Vagina (tissue), 2 donors: Measurements from ENCODE around the gene MDP1. TPM values are rescaled to one million over a fixed set of nuclear protein-coding genes. Genes with fewer than 3 reads are reported as not detected.

Experiments
- DNase-seq, 2 donors: peaks; one replicate each; pipeline ENCODE4 v3.0.0-alpha.2; 2017; ENCODE audit errors: extremely low spot score in 2 of 2
- H3K27ac ChIP-seq: fragments of 200-600 bp; sonication (generic); one replicate; pipeline ENCODE4 v1.5.1; 2019
- H3K27me3 ChIP-seq: fragments of 200-600 bp; sonication (generic); one replicate; pipeline ENCODE4 v1.5.1; 2019
- H3K36me3 ChIP-seq, 2 donors: fragments of 200-600 bp; sonication (generic); one replicate each; pipeline ENCODE4 v1.5.1; 2017 to 2019
- H3K4me1 ChIP-seq: fragments of 200-600 bp; sonication (generic); one replicate; pipeline ENCODE4 v1.5.1; 2019
- H3K4me3 ChIP-seq, 2 donors: fragments of 200-600 bp; sonication (generic); 1 replicate in 1 of 2; 2 replicates in 1 of 2; pipeline ENCODE4 v1.5.1; 2016 to 2019
- H3K9me3 ChIP-seq: fragments of 200-600 bp; sonication (generic); one replicate; pipeline ENCODE4 v1.5.1; 2019
- CTCF ChIP-seq, 3 experiments: fragments of 450-650 bp in 2 of 3; fragments of 200-600 bp in 1 of 3; sonication (generic) in 1 of 3; IDR thresholded peaks; one replicate each; pipeline ENCODE4 v1.5.1; 2017 to 2019; ENCODE audit warnings: antibody characterized with exemption in 3 of 3, mild to moderate bottlenecking in 2 of 3, moderate library complexity in 2 of 3
- POLR2A ChIP-seq, 2 donors: fragments of 450-650 bp; IDR thresholded peaks; one replicate each; pipeline ENCODE4 v1.6.1; 2017; ENCODE audit warnings: antibody characterized with exemption in 2 of 2, mild to moderate bottlenecking in 2 of 2, moderate library complexity in 2 of 2
- POLR2AphosphoS5 ChIP-seq, 2 donors: sonication (generic); formaldehyde crosslinking; IDR thresholded peaks; one replicate each; pipeline ENCODE4 v1.9.0; 2017; ENCODE audit warnings: antibody characterized with exemption in 2 of 2, mild to moderate bottlenecking in 2 of 2, low read depth in 1 of 2; ENCODE audit not compliant: insufficient read depth in 1 of 2
- intact Hi-C: fragments of 100-400 bp; cut with DNase I; formaldehyde crosslinking; loops from one replicate; pipeline ENCODE4 v1.15.1; 2023
- total RNA-seq: library from RNA; depleted of rRNA; stranded (reverse); fragments of >200 nt; gene quantifications from one replicate; pipeline ENCODE4 v1.2.3, GENCODE V29; 2016

MDP1 gene
- total RNA-seq, 1 donor from 2014 or later = 32.7 TPM

DNA sequence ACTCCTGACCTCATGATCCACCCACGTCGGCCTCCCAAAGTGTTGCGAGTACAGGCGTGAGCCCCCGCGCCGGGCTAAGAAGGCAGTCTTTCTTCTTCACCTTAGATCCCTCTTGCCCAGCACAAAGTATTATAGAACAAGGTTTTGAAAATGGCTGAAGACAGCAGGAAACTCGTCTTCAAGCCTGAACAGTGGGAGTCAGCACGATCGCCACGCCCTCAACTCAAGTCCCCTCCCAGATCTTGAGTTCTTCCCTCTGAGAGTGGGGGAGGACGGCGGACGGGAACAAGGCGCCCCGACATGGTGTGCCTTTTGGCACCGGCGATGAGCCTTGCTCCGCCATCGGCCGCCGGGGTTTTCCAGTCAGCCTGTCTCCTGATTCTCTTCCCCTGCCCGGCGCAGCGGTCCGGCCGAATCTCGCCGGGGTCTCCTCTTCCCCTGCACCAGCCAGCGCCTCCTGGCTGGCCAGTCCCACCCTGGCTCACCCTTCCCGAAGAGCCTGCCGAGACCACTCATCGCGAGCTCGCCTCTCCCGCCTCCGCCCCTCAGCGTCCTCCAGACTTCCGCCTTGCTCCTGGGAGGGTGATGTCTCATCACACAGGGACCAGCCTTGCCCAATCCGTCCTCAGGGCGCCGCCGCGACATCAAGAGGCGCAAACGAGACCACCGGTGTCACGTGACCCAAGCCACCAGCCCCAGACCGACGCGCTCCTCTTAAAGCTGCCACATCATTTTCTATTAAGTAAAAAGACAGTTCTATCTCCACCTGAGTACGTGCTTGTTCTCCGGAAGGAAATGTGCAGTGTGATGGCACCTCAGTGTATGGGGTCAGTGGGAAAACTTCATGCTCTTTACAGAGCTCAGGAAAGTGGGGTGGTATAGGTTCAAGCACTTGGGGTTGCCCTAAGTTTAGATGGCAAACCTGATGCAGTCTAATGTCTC is 2.7 kb downstream of the MDP1 start, which contains the start of gene CHMP4A:
TSS of gene CHMP4A (minus strand) at position 565 of the 942 bp plus-strand sequence. CDS start at position 516, 49 bp downstream.
- peak in 1 of 2 donors; percentile 98 for DNase-seq
- Histone ChIP-seq H3K4me3 (peak within 1 kb of the TSS; percentile 66 to 76), H3K27ac (peak within 1 kb of the TSS; percentile 86), H3K27me3 (no peaks in the 10 kb centered on the region), H3K9me3 (no peaks in the 10 kb centered on the region), H3K4me1 (peaks cover 45% of the 10 kb centered on the region), H3K36me3 (peaks cover 4 to 21% of the 10 kb centered on the region in 2 donors)
- TF ChIP-seq CTCF (IDR thresholded peaks at IDR 0.05) (peak in 2 of 3 experiments; percentile 6 to 15), POLR2A (IDR thresholded peaks at IDR 0.05) (peak in 1 of 2 donors; percentile 89), POLR2AphosphoS5 (IDR thresholded peaks at IDR 0.05; ENCODE audit: insufficient read depth in 1 of 2, low read depth in 1 of 2) (peak; percentile 86 to 100)
- intact Hi-C loops = no loop called here

- Histone ChIP-seq H3K4me3 (no peak overlapping the region), H3K4me1 (peaks cover 44% of the 10 kb centered on the region), H3K9me3 (no peaks in the 10 kb centered on the region), H3K27ac (no peak overlapping the region), H3K27me3 (no peaks in the 10 kb centered on the region), H3K36me3 (peaks cover 4 to 21% of the 10 kb centered on the region in 2 donors)
- no peak for DNase-seq
- TF ChIP-seq POLR2AphosphoS5 (IDR thresholded peaks at IDR 0.05; ENCODE audit: insufficient read depth in 1 of 2, low read depth in 1 of 2) = no peak
- TF ChIP-seq CTCF (IDR thresholded peaks at IDR 0.05) = no peak
- no peak for TF ChIP-seq POLR2A (IDR thresholded peaks at IDR 0.05)
- intact Hi-C loops = no loop called here
Measured at GRCh38 chr14:24211311-24211710, 4.6 kb downstream of the MDP1 start.

DNA sequence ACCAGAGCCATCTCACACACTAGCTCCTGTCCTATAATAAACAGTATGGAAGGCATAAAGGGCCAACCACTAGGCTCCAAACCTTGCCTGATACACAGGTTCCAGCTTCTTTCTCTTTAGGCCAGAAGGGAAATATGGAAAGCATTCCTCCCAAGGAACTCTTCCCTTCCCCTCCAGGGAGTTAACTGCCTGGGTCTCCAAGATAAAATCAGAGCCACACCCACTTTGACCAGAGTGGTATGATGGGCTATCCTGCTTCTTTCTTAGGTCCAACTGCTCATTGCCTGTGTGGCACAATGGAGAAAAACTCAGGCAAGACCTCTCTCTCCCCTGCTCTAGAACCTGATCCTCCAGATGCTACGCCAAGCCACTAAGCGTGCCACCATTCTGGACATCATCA is 8.2 kb downstream of the MDP1 start:
- H3K36me3 ChIP-seq = peaks cover 4 to 26% of the 10 kb centered on the region in 2 donors
- TF ChIP-seq POLR2A (IDR thresholded peaks at IDR 0.05) (no peak), POLR2AphosphoS5 (IDR thresholded peaks at IDR 0.05; ENCODE audit: insufficient read depth in 1 of 2, low read depth in 1 of 2) (no peak), CTCF (IDR thresholded peaks at IDR 0.05) (no peak)
- no peak for DNase-seq
- intact Hi-C loops = no loop called here
- H3K4me3 ChIP-seq = no peak overlapping the region
- H3K27ac ChIP-seq = no peak overlapping the region
- H3K4me1 ChIP-seq = peaks cover 20% of the 10 kb centered on the region
- H3K9me3 ChIP-seq = no peaks in the 10 kb centered on the region
- H3K27me3 ChIP-seq = no peaks in the 10 kb centered on the region

DNA sequence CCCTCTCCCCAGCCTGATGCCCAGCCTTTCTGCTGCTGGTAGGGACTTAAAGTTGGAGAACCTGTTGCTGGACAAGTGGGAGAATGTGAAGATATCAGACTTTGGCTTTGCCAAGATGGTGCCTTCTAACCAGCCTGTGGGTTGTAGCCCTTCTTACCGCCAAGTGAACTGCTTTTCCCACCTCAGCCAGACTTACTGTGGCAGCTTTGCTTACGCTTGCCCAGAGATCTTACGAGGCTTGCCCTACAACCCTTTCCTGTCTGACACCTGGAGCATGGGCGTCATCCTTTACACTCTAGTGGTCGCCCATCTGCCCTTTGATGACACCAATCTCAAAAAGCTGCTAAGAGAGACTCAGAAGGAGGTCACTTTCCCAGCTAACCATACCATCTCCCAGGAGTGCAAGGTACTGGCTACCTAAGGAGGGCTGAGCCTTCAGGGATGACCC is 8.7 kb downstream of the MDP1 start:
- Histone ChIP-seq H3K27me3 (no peaks in the 10 kb centered on the region), H3K9me3 (no peaks in the 10 kb centered on the region), H3K4me3 (no peak overlapping the region), H3K36me3 (peaks cover 4 to 26% of the 10 kb centered on the region in 2 donors), H3K4me1 (peaks cover 17% of the 10 kb centered on the region), H3K27ac (no peak overlapping the region)
- TF ChIP-seq POLR2A (IDR thresholded peaks at IDR 0.05) (no peak), CTCF (IDR thresholded peaks at IDR 0.05) (no peak), POLR2AphosphoS5 (IDR thresholded peaks at IDR 0.05; ENCODE audit: insufficient read depth in 1 of 2, low read depth in 1 of 2) (no peak)
- DNase-seq = no peak
- intact Hi-C loops = no loop called here
